GM18498 (cell line): Measurements from ENCODE around the gene PRKAR2A.

Source experiments
- ATAC-seq: cut with Tn5 transposase; IDR thresholded peaks from one replicate; pipeline ENCODE4 v1.9.1; 2021; ENCODE audit warnings: mild to moderate bottlenecking, moderate library complexity; ENCODE audit not compliant: unreplicated experiment

The PRKAR2A gene

DNA sequence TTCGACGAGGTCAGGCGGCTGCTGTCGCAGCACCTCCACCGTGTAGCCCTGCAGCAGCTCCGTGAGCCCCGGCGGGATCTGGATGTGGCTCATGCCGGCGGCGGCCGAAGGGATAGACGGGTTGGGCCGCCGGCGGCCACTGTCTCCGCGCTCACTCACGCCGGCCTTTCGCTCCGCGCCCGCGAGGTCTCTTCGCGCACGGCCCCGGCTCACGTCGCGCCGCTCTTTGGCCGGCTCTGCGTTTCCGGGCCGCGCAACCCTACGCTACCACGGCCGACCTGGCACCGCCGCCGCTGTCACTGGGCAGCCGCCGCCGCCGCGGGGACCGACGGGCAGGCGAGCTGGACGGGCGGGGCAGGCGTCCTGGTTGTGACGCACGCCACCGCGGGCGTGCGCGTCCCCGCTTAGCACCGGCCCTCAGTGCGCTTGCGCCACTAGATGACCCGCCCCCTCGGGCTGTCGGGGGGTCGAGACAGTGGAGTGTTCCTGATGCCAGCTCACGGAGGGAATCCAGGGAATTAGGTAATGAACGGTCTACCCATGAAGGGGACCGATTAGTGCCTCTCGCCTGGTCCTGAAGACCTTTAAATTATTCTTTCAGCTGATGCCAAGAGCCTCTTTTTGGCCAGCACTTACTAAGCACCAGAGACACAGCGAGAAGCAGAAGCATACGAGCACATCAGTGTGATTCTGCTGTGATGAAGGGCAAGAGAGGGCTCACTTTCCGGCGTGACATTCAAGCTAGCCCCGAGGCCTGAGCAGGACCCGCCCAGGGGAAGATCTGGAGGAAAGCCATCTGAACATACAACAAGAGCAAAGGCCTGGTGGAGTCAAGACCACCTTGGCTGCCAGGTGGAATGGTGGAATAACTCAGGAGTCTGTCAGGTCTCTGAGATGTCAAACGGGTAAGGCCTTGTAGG lies at the start of gene PRKAR2A:
Gene PRKAR2A, minus strand, starts transcription at position 371 of the 920 bp plus-strand sequence. Its CDS starts 278 bp downstream, at position 93.
- ATAC-seq = peak; percentile 92

GRCh38 chr3:48896936-48897335 lies 49.3 kb upstream of the PRKAR2A start:
- no peak for ATAC-seq

DNA sequence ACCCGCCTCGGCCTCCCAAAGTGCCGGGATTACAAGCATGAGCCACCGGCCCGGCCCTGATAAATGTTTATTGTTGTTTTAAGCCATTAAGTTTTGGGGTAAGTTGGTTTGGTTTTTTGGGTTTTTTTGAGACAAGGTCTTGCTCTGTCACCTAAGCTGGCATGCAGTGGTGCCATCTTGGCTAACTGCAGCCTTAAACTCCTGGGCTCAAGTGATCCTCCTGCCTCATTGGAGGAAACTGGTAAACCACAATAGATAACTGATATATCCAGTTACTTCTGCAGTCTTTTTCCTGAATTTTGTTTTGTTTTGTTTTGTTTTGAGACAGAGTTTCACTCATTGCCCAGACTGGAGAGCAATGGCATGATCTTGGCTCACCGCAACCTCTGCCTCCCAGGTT lies 46.8 kb upstream of the PRKAR2A start:
- no peak for ATAC-seq

- no peak for ATAC-seq
Observed at GRCh38 chr3:48891606-48892005, 43.9 kb upstream of the PRKAR2A start.

GRCh38 chr3:48885753-48886152 lies 38.1 kb upstream of the PRKAR2A start:
- ATAC-seq = no peak

- no peak for ATAC-seq
Observed at GRCh38 chr3:48881652-48882114, 34.0 kb upstream of the PRKAR2A start.

- ATAC-seq = no peak
Observed at GRCh38 chr3:48881006-48881405, 33.3 kb upstream of the PRKAR2A start.

- ATAC-seq = no peak
Observed at GRCh38 chr3:48879994-48880377, 32.3 kb upstream of the PRKAR2A start.

DNA sequence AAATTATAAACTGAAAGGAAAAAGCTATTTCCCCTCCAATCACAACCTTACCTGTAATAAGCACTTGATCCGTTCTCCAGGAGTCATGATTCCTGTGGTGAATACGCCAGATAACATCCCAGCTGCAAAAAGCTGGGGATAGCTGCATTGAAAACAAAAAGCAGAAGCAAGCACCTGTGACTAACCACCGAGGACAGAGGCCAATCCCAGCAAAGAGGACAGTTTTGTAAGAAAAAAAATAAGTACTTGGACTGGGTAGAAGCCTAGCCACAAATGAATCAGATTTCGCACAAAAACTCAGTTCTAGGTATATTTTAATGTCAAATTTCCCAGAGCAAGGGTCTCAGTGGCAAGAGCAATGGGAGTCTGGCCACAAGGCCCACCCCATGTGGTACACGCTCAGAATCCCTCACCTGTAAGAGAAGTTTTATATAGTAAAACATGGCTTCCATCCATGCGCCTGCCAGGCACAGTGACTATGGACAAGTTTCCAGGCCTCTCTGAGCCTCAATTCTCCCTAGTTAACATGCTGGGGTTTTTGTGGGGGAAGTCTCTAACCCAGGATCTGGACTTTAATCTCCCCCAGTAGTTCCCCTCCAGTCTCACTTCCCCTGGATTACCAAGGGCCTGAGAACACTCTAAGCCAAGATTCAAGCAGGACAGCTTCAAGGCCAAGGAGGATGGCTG lies 31.8 kb upstream of the PRKAR2A start:
- ATAC-seq = no peak

GRCh38 chr3:48877671-48878070 lies 30.0 kb upstream of the PRKAR2A start:
- ATAC-seq = no peak

DNA sequence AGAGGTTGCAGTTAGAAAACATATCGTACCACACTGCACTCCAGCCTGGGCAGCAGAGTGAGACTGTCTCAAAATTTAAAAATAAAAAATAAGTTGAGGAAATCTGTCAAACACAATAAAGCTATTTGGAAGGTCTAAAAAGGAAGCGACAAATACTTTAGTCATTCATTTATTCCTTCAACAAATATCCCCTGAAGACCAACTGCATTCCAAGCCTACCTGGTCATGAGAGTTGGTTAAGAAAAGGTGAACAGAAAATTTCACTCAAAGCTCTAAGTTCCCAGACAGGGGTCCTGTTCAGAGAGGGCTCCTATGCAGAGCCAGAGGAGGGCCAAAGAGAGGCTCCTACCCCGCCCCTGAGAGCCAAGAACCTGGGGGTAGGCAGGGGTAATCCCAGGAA lies 15.4 kb upstream of the PRKAR2A start:
- ATAC-seq = no peak

DNA sequence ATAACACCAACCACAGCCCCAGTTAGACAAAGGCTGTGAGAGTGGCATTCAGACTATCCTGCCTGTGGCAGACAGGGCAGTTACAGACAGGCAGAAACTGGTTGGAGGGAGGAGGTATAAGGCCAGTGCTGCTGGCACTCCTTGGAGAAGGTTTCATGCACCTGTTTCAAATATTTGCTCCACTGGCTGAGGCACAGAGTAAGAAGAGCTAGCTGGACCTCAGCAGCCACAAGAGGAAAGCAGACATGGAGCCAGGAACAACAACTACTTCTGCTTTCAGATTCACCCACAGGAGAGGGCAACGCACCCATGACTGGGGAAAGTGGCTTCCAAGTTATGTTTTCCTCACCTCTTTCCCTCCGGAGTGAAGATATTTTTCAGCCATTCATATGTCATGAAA lies 11.5 kb upstream of the PRKAR2A start:
- no peak for ATAC-seq

DNA sequence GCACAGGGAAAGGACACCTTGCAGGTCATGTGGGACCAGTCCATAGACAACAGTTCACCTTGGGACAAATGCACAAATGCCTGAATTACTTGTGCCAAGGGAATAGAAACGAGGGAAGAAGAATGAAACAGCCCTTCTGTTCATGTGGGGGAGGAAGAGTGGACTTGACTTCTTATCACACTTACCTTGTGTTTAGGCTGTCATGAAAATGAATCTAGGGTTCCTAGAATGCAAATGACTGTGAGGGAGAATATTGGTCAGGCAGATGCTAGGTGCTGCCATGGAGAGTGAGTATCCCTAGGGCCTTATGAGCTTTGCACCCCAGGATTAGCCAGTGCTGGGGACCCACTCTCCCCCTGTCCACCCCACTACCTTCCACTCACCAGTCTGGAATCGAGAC lies 11.0 kb upstream of the PRKAR2A start:
- ATAC-seq = no peak

GRCh38 chr3:48857641-48858040 lies 10.0 kb upstream of the PRKAR2A start:
- no peak for ATAC-seq

DNA sequence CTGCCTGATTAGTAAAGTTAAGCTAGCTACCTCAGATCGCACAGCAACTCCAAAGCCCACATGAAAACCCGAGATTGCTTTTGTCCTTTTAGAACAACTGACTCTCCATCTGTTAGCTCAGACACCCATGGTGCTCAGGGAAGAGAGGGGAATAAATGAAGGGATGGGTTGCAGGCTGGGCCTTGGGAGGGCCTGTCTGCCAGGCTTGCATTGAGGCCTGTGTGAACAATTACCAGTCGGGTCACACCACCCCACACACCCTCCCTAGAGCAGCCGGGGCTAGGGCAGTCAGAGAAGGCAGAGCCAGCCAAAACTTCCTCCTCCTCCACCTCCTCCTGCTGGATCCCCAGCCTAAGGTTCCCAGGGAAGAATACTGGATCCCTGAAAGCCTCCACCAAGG lies 8.8 kb upstream of the PRKAR2A start:
- ATAC-seq = no peak

DNA sequence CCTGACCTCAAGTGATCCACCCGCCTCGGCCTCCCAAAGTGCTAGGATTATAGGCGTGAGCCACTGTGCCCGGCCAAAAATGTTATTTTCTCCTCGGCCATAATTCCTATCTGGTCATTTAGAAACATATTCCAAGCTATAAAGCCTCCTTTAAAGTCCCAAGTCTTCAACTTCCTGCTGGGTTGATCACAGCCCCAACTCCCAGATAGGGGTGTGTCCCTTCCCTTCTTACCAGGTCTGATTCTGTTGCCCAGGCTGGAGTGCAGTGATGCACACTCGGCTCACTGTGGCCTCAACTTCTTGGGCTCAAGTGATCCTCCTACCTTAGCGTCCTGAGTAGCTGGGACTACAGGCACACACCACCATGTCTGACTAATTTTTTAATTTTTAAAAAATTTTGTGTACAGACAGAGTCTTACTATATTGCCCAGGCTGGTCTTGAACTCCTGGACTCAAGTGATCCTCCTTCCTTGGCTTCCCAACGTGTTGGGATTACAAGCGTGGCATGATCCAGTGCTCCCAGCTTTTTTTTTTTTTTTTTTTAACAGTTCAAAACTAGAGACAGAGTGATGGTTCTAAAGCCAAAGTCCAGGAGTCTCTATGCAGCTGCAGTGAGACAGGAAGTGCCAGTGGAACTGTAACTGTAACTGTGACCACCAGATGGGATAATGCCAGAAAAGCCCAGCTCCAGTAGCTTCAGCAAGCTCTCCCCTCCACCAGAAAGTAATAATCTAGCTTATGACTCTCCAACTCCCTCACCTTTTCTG lies 8.2 kb upstream of the PRKAR2A start:
- ATAC-seq = no peak

DNA sequence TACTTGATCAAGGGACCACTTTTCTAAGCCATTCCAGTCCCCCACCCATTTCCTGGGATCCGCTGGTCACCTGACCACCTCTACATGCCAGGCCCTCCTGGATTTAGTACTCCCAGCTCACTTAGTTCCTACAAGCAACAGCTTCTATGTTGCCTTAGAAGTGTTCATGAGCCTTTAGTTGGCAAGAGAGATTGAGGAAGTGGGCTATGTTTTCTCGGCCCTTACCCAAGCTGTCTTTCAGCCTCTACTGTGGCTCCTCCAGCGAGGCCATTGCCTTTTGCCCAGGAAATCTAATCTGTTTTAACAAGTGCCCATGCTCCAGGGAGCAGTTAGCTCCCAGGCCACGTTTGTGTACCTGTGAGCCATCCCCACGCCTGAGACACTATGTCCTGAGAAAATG lies 4.5 kb upstream of the PRKAR2A start:
- ATAC-seq = no peak

DNA sequence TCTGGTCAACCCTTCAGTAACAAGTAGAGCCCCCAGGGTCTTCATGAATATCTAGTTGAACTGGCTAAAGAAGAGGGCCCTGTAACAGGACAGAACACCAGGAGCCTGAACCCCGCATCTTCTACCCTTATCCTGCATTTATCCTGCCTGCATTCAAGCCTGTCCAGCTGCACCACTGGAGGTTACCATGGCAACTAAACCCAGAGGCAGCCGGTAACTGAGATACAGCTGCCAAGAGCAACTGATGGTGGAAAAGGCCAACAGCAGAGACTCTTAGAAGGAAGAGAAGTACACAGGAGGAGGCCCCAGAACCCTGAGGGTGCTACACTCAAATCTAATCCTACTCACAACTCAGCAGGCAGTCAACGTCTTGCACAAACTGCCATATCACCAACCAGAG lies 3.7 kb upstream of the PRKAR2A start:
- no peak for ATAC-seq

DNA sequence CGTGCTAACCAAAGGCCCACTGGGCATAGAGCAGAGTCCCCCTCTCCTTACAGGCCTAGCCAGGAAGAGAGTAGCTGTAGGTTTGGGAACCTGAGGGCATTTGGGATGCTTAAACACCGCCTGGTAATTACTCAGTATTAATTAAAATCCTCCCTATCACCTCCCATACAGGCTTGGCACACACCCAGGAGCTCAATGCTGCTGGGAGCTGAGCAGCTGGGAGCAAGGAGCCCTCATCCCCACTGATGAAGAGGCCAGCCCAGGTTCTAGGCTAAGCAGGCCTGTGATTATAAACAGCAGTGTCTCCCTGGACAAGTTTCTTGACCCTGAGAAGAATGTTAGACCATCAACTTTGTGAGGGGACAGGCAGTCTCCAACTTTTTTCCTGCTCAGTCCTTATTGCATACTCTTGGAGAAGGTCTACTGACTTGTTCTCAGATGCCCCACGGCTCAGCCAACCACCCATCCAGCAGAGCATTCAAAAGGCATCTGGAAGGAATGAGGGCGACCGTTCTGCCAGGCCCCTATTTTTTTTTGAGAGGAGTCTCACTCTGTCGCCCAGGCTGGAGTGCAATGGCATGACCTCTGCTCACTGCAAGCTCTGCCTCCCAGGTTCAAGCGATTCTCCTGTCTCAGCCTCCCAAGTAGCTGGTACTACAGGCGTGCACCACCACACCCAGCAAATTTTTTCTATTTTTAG lies 1.3 kb upstream of the PRKAR2A start:
- ATAC-seq = no peak

DNA sequence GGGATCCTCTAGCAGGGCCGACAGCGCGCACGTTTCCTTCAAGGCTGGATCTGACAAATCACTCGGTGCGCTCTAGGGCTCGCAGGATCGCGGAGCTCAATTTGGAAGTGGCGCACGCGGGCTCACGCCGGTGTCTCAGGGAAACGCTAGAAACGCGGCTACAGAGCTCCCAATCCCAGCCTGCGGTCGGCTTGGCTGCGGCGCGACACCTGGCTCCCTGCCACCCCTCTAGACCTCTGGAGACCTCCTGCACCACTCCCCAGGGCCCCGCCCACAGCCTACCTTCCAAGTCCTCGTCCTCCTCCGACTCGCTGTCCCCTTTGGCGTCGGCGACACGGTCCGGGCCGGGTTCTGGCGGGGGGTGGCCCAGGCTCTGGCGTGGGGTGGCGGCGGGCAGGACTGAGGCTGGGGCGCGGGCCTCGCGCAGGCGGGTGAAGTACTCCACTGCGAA lies 596 bp downstream of the PRKAR2A start:
- ATAC-seq = peak; percentile 33

GRCh38 chr3:48845170-48845569 lies 2.5 kb downstream of the PRKAR2A start:
- no peak for ATAC-seq
